GM19193 (cell line): Measurements from ENCODE around the gene FKBP1A.

Experiments used
- POLR2A ChIP-seq: IDR thresholded peaks from 4 replicates; pipeline ENCODE4 v1.6.1; 2011; ENCODE audit not compliant: insufficient read depth, insufficient read length; ENCODE audit errors: extremely low read depth

FKBP1A gene

GRCh38 chr20:1392693-1393506 is at the start of gene FKBP1A:
Gene FKBP1A (minus strand): TSS chr20:1393054. CDS start chr20:1392998, 56 bp downstream.
- TF ChIP-seq POLR2A = peak; percentile 80

DNA sequence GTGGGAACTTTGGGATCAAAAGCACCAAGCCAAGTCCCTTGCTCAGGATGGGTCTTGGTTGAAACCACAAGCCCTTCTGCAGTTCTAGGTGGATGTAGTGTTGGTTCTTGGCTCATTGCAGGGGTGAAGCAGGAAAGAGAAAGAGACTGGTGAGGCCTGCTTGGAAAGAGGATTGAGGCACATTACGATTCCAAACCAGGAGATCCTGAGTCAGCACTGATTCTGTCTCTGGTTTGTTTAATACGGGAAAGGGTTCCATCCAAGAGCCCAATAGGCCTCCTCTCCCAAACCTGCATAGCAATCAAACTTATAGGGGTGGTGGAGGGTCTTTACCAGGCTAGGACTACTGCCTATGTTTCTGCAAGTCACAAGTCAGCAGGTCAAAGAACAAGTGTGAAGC is 49.5 kb upstream of the FKBP1A start:
- TF ChIP-seq POLR2A = no peak

DNA sequence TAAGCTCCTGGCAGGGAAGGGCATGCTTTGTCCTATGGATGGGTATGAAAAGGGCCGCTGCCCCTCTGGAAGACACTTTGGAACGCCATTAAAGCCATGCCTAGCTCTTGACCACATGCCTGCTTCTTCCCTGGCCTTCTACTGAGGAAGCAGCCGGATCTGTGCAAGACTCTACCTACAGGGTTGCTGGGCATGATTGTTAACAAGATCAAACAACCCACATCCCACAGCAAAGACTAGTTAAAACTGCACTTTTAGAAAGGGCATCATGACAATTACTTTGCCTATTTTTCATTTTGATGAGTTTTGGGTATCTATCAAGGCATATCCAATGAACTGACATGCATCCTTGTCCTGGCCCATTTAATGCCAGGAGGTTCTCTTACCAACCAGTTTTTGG is 48.3 kb upstream of the FKBP1A start:
- TF ChIP-seq POLR2A = no peak

GRCh38 chr20:1440024-1440423 is 47.2 kb upstream of the FKBP1A start:
- TF ChIP-seq POLR2A = no peak

DNA sequence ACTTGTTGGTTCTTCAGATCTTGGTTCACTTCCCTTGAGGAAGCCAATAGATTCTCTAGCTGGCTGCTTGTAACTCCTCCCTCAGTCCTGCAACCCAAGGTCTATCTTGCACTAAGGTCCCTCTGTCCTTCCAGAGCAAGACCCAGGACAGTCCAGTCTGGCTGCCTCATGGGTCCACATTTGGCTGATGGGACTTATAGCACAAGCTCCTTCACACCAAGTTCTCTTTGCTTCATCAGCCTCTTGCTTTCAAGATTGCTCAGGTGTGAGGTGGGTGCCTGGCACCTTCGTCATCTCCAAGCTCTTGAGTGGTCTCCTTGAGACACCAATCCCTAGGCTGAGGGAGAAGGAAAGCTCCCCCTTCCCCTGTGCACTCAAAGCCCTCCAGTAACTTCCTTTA is 45.5 kb upstream of the FKBP1A start:
- TF ChIP-seq POLR2A = no peak

DNA sequence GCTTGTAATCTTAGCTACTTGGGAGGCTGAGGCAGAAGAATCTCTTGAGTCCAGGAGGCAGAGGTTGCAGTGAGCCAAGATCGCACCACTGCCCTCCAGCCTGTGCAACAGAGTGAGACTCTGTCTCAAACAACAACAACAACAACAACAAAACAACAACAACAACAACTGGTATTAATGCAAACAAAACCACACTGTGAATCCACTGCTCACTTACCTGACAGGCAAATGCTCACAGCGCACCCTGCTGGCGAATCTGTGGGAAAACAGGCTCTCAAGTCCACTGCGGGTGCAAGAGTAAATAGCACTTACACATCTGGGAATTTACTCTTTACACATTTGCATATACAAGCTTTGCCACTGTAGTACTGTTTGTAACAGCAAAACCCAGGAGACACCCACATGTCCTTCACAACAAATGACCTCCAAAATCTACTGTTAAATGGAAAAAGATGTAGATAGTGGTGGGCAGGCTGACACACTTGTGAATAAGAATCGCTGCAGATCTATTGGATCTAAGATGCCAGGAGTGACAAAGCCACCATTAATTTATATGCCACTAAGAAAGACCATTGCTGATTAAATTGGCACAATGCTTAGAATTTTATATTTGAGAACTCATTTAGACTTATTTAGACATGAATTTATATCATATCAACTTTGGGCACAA is 44.5 kb upstream of the FKBP1A start:
- TF ChIP-seq POLR2A = no peak

GRCh38 chr20:1436263-1436662 is 43.4 kb upstream of the FKBP1A start:
- no peak for TF ChIP-seq POLR2A

DNA sequence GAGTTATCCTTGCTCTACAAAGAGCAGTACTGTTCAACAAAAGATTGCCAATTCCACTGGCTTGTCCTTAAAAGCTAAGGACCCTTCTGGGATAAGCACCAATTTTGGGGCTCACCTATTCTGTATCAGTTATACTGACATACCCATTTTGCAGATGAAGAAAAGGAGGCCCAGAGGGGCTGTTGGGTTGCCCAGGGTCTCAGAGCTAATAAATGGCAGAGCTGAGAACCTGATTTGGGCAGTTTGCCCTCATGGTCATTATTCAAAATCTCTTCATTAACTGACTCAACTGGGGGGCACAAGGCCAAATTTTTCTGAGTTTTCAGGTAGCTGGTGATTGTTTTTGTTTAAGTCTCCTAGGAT is 42.5 kb upstream of the FKBP1A start:
- TF ChIP-seq POLR2A = no peak

GRCh38 chr20:1434571-1435336 is 41.9 kb upstream of the FKBP1A start:
- TF ChIP-seq POLR2A = no peak

DNA sequence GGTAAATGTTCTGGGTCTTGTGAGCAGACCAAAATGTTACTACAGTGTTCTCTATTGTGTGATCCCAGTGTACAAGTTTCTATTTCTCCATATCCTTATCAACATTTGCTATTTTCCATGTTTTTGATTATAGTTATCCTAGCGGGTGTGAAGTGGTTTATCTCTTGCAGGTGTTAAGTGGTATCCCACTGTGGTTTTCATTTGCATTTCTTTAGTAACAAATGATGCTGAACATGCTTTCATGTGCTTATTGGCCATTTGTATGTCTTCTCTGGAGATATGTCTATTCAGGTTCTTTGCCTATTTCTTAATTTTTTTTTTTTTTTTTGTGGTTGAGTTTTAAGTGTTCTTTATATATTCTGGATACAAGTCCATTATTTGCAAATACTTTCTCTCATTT is 38.3 kb upstream of the FKBP1A start:
- no peak for TF ChIP-seq POLR2A

DNA sequence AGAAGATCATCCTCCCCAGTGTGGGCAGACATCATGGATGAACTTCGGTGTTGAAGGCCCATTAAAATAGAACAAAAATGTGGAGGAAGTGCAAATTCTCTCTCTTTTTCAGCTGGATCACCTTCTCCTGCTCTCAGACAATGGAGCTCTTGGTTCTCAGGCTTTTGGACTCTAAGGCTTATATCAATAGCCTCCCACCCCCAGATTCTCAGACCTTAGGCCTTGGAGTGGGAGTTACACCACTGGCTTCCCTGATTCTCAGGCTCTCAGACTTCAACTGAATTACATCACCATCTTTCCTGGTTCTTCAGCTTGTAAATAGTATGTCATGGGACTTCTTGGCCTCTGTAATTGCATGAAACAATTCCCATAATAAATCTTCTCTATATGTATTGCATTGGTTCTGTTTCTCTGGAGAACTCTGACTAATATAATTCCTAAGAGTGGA is 37.2 kb upstream of the FKBP1A start:
- no peak for TF ChIP-seq POLR2A

DNA sequence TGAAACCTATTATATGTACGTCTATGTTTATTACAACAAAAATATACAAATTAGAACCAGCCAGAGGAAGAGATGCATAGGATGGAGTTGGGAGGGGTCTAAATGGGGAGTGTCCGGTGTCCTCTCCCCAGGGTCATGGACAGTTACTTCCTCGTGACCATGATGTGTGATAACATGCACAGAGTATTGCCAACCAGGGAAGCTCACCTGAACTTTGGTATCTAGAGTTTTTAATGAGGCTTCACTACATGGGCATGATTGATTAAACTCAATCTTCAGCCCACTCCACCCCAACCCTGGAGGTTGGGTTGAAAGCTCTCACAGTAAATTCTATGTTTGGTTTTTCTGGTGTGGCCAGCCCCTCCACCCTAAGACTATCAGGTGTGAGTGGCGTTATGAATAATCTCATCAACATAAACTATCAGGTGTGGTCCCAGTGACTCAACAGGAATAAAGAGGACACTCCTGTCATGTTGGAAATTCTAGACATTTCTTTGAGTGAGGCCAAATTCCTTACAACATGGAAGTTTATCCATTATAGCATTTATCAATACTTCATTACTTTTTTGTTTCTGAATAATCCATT is 36.4 kb upstream of the FKBP1A start:
- no peak for TF ChIP-seq POLR2A

- no peak for TF ChIP-seq POLR2A
Observed at GRCh38 chr20:1427457-1428054, 34.7 kb upstream of the FKBP1A start.

GRCh38 chr20:1426231-1426849 is 33.5 kb upstream of the FKBP1A start:
- no peak for TF ChIP-seq POLR2A
